Effector CD4-positive, alpha-beta T cell (primary cell): ENCODE results near the gene CHIA.
A peak's percentile ranks its signal among the peaks of the same experiment; 100 is the strongest.
"Not testable (repeated sequence)": the region's sequence is repeated elsewhere in the genome, so short reads cannot be mapped to it uniquely, and the experiment has no call there.

ENCODE experiments used
- DNase-seq: peaks from one replicate; pipeline ENCODE4 v3.0.0-alpha.2; 2020

The CHIA gene

GRCh38 chr1:111286912-111287311, 3.7 kb upstream of the CHIA start:
- DNase-seq = no peak

GRCh38 chr1:111289371-111289770, 1.3 kb upstream of the CHIA start:
- DNase-seq = no peak

GRCh38 chr1:111290104-111290503, 547 bp upstream of the CHIA start:
- no peak for DNase-seq

GRCh38 chr1:111294390-111294789, 3.7 kb downstream of the CHIA start:
- no peak for DNase-seq

- no peak for DNase-seq
Measured at GRCh38 chr1:111302374-111302773, 11.7 kb downstream of the CHIA start.

GRCh38 chr1:111309690-111310089, 19.0 kb downstream of the CHIA start:
- no peak for DNase-seq

GRCh38 chr1:111318523-111318922, 27.9 kb downstream of the CHIA start:
- no peak for DNase-seq

GRCh38 chr1:111320066-111320879, 29.6 kb downstream of the CHIA start:
- DNase-seq = no peak

- DNase-seq = no peak
Measured at GRCh38 chr1:111323231-111323630, 32.6 kb downstream of the CHIA start.

GRCh38 chr1:111332190-111332589, 41.5 kb downstream of the CHIA start:
- no peak for DNase-seq

GRCh38 chr1:111334169-111334568, 43.5 kb downstream of the CHIA start:
- DNase-seq = peak; percentile 34

GRCh38 chr1:111335214-111335877, 44.7 kb downstream of the CHIA start:
- DNase-seq = not testable (repeated sequence)

- DNase-seq = not testable (repeated sequence)
Measured at GRCh38 chr1:111338849-111339248, 48.2 kb downstream of the CHIA start.

- DNase-seq = peak; percentile 83
Measured at GRCh38 chr1:111346089-111346885, 55.6 kb downstream of the CHIA start.

- no peak for DNase-seq
Measured at GRCh38 chr1:111347026-111347425, 56.4 kb downstream of the CHIA start.

- no peak for DNase-seq
Measured at GRCh38 chr1:111351700-111352099, 61.0 kb downstream of the CHIA start.

- no peak for DNase-seq
Measured at GRCh38 chr1:111354584-111354983, 63.9 kb downstream of the CHIA start.

- DNase-seq = no peak
Measured at GRCh38 chr1:111358964-111359363, 68.3 kb downstream of the CHIA start.

GRCh38 chr1:111359376-111359775, 68.7 kb downstream of the CHIA start:
- no peak for DNase-seq

- not testable (repeated sequence) for DNase-seq
Measured at GRCh38 chr1:111360257-111360656, 69.6 kb downstream of the CHIA start.

- no peak for DNase-seq
Measured at GRCh38 chr1:111361761-111362160, 71.1 kb downstream of the CHIA start.

GRCh38 chr1:111364690-111365089, 74.0 kb downstream of the CHIA start:
- no peak for DNase-seq

- no peak for DNase-seq
Measured at GRCh38 chr1:111366256-111366655, 75.6 kb downstream of the CHIA start.

- no peak for DNase-seq
Measured at GRCh38 chr1:111369177-111369576, 78.5 kb downstream of the CHIA start.
